ENCODE data around the gene SLC66A2. TPM values are rescaled to one million over a fixed set of nuclear protein-coding genes. Genes with fewer than 3 reads are reported as not detected.
"Not testable (repeated sequence)": the region's sequence is repeated elsewhere in the genome, so short reads cannot be mapped to it uniquely, and the experiment has no call there.

The SLC66A2 gene
- total RNA-seq, 1 donor from 2014 or later: 65.2 TPM

DNA sequence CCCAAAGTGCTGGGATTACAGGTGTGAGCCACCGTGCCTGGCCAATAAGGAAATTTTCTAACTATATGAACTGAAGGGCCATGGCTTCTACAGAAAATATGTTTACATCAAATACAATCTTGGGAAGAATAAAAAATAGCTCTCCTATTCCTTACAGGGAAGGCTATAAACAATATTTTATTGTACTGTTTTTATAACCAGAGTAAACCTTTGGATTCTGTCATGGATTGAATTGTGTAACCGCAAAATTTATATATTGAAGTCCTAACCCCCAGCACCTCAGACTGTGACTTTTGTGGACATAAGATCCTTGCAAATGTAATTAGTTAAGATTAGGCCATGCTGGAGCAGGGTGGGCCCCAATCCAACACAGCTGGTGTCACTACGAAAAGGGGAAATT, 21.3 kb upstream of the SLC66A2 start:
- intact Hi-C loops (cut with DNase I): no loop called here
- ATAC-seq (no peak), DNase-seq (ENCODE audit: low spot score) (no peak)

DNA sequence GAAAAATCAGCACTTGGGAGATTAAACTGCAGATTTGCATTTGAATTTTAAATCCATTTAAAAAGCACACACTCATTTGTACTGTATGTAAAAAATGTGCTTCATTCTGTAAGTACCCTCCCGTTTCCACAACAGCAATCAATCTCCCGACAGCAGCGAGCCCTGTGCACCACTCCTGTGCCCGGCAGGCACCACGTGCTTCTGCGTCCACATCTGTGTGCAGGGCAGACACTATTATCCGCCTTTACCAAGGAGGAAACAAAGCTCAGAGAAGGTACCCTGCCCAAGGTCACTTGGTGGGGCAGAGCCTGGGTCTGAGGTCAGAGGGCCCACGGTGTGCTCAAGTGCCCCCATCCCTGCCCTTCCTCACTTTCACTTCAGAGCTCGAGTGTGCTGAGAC, 20.5 kb upstream of the SLC66A2 start:
- intact Hi-C loops (cut with DNase I): no loop called here
- DNase-seq (ENCODE audit: low spot score) (peak; percentile 30), ATAC-seq (no peak)

DNA sequence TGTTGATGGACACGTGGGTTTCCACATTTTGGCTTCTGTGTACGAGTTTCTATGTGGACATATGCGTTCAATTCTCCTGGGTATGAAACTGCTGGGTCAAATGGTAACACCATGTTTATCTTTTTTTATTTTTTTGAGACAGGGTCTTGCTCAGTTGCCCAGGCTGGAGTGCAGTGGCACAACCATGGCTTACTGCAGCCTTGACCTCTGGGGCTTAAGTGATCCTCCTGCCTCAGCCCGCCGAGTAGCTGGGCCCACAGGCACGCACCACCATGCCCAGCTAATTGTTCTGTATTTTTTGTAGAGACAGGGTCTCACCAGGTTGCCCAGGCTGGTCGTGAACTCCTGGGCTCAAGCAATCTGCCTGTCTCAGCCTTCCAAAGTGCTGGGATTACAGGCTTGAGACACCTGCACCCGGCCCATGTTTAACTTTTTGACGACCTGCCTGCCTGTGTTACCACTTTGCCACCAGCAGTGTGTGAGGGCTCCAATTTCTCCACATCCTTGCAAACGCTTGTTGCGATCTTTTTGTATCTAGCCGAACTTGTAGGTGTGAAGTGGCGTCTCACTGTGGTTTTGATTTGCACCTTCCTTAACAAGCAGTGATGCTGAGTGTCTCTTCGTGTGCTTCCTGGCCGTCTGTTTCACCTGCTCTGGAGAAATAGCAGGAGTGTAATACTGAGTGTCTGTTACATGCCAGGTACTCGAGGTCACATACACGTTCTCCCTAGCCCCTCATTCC, 19.9 kb upstream of the SLC66A2 start:
- intact Hi-C loops (cut with DNase I): no loop called here
- DNase-seq (ENCODE audit: low spot score): peak; percentile 8
- ATAC-seq: no peak

DNA sequence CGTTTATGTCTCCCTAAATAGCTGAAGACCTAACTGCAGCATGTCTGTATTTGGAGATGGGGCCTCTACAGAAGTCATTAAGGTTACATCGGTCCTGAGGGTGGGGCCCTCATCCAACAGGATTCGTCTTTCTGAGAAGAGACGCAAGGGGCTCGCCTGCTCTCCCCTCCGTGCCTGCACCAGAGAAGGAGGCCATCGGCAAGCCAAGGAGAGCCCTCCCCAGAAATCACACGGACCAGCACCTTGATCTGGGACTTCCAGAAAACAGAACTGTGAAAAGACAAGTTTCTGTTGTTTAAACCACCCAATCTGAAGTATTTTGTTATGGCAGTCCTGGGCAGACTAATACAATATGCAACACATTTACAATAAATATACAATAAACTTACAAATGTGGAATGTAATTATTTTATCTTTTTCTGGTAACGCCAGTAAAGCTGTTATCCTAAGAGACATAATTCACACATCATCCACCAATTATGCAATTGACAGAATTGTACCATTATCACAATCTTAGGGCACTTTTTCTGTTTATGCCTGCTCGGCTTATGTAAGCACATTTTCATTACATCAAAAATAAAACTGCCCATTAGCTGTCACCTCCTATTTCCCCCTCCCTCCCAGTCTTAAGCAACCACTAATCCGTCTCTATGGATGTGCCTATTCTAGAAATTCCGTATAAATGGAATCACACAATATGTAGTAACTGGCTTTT, 19.1 kb upstream of the SLC66A2 start:
- peak; percentile 22 for DNase-seq (ENCODE audit: low spot score)
- no peak for ATAC-seq
- intact Hi-C loops (cut with DNase I): no loop called here

DNA sequence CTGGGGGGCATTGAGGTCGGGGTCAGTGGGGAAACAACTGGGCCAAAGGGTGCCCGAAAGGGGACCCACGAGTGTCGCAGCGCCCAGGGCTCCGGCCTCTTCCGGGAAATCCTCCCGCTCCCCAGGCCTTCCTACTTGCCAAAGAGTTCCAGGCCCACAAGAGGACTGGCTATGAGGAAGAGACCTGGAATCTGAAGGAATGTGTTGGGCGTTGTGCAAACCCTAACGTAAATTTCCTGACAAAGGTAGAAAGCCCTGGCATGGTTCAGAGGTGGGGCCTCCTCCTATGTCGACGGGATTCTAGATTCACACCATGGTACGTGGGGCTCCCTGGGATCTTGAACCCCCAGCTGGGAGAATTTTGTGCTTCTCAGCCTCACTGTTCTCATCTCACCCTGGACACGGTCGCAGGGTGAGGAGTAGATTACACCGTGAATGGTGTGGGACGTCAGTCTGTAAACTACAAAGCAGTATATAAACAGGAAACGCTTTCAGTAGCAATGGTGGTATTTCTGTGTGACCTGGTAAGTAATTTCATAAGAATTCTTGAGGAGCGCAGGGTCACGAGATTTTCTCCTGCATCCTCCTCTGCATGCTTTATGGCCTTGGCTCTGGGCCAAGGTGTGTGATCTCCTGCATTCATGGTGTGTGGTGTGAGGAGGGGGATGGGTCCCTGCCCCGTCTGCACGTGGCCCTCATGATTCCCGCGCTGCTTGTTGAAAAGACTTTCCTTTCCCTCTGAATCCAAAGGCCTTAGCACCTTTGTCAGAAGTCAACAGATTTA, 13.9 kb upstream of the SLC66A2 start:
- ATAC-seq: peak; percentile 43
- intact Hi-C loops (cut with DNase I): no loop called here
- DNase-seq (ENCODE audit: low spot score): peak; percentile 66

DNA sequence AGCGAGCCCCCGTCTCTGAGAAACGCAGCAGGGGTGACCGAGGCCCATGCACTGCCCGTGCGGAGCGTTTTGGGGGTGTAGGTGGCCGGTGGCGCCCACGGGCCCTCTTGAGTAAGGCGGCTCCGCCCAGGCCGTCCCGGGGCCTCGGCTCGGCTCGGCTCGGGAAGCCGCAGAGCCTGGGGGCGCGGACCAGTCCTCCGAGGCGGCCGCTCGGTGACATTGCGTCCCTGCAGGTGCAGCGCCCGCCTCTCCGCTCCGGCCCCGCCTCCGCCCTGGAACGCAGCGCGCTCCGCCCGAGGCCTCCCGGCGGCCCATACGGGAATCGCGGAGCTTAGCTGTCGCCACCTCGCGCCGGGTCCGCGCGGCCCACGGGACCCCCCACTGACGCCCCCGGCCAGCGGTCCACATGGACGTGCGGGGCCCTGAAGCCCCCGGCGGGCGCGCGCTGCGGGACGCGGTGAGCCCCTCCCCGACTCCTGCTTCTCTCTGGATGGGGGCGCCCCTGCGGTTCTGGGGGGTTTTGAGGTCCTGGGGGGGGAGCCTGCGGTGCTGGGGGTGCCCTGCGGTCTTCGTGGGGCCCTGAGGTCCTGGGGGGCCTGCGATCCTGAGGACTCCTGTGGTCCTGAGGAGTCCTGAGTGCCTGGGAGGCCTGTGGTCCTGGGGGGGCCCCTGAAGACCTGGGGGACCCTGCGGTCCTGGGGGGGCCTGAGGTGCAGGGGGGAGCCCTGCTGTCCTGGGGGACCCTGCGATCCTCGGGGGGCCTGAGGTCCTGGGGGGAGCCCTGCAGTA, 13.1 kb upstream of the SLC66A2 start, which contains the start of gene HSBP1L1:
TSS of gene HSBP1L1 (plus strand) at position 314 of the 789 bp plus-strand sequence. CDS start at position 407, 93 bp downstream.
- ATAC-seq: peak; percentile 45
- intact Hi-C loops (cut with DNase I): no loop called here

DNA sequence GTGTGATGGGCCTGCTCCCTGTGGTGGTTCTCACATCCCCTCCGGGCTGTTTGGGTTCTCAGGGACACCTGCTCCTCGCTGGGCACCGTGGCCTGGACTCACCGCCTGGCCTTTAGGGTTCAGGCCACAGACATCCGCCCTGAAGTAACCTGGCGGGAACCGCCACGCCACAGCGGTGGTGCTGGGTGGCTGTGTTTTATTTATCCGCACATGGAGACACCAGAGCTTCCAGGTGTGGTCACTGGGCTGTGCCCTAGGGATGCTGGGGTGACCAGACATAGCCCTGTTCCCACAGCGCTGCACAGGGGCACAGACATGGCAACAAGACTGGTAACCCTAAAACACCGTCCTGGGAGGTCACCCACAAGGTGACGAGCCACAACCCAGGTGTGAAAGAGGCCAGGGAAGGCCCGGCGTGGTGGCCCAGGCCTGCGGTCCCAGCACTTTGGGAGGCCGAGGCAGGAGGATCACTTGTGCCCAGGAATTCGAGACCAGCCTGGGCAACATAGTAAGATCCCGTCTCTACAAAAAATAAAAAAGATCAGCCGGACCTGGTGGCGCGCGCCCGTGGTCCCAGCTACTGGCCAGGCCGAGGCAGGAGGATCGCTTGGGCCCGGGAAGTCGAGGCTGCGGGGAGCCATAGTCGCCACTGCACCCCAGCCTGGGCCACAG, 12.3 kb upstream of the SLC66A2 start:
- ATAC-seq (no peak), DNase-seq (ENCODE audit: low spot score) (peak; percentile 53)
- intact Hi-C loops (cut with DNase I): no loop called here

More for the DNA sequence above, 13.1 kb upstream of the SLC66A2 start, which contains the start of gene HSBP1L1:
- DNase-seq (ENCODE audit: low spot score): peak; percentile 78

DNA sequence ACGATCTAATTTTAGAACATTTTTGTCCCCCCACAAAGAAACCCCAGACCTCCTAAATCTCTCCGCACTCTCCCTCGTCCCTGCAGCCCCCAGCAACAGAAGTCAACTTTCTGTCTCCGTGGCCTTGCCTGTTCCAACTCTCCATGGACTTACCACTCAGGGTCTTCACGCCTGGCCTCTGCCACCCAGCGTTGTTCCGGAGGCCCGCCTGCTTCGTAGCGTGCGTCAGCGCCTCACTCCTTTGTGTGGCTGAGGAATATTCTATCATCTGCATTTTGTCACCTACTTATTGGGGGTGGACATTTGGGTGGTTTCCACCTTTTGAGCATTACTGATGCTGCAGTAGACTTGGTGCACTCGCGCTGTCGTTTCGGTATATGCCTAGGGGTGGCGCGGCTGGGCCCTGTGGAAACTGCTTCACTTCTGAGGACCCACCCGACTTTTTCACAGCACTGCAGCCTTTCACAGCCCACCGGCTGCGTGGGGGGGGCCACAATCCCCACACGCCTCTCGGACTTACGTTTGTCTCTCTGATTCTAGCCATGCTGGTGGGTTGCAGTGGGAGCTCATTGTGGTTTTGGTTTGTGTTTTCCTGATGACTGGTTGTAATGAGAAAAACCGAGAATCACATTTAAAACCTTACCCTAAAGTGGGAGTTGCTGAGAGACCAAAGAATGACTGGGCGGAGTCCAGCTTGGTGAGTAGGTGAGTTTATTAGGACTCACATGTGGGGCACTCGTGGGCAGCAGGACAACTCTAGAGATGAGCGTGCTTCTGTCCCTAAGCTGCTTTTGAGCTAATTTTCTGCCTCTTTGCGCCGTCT, 11.6 kb upstream of the SLC66A2 start:
- ATAC-seq: no peak
- peak; percentile 32 for DNase-seq (ENCODE audit: low spot score)
- intact Hi-C loops (cut with DNase I): no loop called here

DNA sequence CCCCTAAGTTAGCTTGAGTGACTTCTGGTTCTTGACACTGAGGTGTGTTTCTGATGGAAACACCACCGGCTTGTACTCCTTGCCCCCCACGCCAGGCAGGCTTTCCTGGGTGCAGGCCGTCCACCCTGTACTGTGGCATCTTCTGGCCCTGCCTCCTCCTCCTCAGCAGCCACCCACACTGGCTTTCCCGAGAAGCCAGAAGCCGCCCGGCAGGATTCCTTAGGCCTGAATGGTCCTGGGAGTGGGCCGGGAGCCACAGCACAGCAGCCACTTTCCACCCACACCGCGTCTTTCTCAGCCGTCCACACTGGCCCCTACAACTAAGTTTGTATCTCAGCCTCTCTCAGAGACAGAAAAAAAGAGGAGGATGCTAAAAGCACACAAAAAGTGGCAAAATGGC, 10.9 kb upstream of the SLC66A2 start:
- intact Hi-C loops (cut with DNase I): no loop called here
- ATAC-seq (peak; percentile 25), DNase-seq (ENCODE audit: low spot score) (no peak)

DNA sequence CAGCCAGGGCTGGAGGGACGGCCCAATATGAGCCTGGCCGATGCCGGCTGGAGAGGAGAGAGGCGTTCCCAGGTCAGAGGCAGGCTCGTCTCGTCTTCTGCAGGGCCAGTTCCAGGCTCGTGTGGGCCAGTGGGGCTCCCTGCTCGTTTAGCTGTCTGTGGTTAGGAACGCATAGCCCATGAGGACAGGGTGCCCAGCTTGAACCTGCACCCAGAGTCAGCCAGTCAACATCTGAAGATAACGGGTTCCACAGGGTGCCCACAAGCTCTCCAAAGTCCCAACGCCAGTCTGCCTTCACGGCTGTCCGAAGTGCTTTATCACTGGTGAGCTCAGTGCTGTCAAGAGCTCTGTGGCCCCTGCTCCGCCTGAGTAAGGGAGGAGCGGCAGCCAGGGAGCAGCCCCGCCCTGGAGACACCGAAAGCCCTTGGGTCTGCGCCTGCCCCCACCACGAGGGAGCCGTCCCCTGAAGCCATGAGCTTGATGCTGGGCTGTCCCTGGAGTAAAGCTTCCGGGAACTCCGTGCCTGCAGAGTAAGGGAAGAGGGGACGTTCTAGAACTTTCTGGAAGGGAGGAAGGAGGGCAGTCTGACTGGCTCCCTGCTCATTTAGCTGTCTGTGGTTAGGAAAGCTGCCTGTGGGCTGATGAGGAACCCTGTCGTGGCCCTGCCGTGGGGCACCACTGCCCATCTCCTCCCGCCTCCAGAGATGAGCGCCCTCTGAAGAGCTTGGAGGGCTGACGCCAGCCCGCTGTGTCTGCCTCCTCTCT, 10.3 kb upstream of the SLC66A2 start:
- intact Hi-C loops (cut with DNase I): no loop called here
- no peak for DNase-seq (ENCODE audit: low spot score)
- peak; percentile 20 for ATAC-seq

DNA sequence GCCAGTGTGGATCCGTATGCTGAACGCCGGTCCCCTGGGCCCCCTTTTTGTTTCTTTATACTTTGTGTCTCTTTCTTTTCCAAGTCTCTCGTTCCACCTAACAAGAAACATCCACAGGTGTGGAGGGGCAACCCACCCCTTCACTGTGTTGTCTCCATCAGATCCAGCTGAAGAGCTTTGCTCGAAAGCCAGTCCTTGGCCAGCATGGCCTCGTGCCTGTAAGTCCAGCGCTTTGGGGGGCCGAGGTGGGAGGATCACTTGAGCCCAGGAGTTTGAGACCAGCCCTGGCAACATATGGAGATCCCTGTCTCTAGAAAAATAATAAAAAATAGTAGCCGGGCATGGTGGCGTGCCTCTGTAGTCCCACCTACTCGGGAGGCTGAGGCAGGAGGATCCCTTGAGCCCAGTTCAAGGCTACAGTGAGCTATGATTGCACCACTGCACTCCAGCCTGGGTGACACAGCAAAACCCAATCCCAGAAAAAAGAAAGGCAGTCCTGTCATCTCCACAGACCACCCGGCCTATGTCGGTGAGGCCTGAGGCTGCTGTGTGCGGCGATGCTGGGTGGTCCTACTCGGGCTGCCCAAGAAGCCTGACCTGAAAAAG, 9.6 kb upstream of the SLC66A2 start:
- DNase-seq (ENCODE audit: low spot score): no peak
- ATAC-seq: no peak
- intact Hi-C loops (cut with DNase I): no loop called here

DNA sequence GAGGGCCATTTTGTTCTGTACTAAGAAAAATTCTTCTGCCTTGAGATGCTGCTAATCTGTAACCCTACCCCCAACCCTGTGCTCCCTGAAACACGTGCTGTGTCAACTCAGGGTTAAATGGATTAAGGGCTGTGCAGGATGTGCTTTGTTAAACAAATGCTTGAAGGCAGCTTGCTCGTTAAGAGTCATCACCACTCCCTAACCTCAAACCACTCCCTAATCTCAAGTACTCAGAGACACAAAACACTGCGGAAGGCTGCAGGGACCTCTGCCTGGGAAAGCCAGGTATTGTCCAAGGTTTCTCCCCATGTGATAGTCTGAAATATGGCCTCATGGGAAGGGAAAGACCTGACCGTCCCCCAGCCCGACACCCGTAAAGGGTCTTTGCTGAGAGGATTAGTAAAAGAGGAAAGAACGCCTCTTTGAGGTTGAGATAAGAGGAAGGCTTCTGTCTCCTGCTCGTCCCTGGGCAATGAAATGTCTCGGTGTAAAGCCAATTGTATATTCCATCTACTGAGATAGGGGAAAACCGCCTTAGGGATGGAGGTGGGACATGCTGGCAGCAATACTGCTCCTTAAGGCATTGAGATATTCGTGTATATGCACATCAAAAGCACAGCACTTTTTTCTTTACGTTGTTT, 8.8 kb upstream of the SLC66A2 start:
- intact Hi-C loops (cut with DNase I); ATAC-seq; DNase-seq (ENCODE audit: low spot score): not testable (repeated sequence)

DNA sequence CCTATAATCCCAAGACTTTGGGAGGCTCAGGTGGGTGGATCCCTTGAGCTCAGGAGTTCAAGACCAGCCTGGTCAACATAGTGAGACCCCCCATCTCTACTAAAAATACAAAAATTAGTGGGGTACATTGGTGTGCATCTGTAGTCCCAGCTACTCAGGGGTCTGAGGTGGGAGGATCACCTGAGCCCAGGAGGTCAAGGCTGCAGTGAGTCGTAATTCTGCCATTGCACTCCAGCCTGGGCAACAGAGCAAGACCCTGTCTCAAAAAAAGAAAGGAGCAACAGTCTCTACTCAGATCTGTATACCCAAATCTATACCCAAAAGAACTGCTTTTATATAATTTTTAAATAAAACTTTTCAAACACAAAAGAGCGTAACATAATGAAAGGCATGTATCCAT, 7.5 kb upstream of the SLC66A2 start:
- ATAC-seq (no peak), DNase-seq (ENCODE audit: low spot score) (no peak)
- intact Hi-C loops (cut with DNase I): no loop called here

DNA sequence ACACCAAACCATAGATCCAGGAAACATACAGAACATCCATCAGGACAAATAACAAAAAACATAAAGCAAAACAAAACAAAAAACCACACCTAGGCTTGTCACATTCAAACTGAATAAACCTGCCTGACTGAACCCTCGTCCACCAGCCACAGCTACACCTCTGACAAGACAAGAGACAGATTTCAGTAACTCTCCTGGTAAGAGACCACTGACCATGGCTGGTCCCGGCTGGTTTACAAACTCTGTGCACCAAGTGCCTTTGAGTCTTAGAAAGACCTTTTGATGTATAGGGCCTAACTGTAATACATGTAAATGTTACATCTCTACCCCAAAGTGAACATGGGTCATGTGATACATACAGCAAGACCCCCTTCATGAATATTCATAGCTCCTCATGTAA, 4.8 kb upstream of the SLC66A2 start:
- intact Hi-C loops (cut with DNase I): no loop called here
- DNase-seq (ENCODE audit: low spot score): peak; percentile 33
- ATAC-seq: no peak

DNA sequence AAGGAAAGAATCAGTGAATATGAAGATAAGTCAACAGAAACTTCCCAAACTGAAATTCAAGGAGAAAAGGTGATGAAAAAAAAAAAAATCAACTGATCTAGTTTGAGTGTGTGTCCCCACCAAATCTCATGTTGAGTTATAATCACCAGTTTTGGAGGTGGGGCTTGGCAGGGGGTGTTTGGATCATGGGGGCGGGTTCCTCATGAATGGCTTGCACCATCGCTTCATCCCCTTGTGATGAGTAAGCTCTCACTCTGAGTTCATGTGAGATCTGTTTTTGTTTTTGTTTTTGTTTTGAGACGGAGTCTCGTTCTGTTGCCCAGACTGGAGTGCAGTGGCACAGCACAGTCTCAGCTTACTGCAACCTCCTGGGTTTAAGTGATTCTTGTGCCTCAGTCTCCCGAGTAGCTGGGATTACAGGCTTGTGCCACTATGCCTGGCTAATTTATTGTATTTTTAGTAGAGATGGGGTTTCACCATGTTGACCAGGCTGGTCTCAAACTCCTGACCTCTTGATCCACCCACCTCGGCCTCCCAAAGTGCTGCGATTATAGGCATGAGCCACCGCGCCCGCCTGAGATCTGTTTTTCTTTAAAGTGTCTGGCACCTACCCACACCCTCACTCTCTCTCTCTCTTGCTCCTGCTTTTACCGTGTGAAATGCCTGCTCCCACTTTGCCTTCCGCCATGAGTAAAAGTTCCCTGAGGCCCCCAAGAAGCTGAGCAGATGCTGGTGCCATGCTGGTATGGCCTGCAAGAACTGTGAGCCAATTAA, 4.0 kb upstream of the SLC66A2 start:
- DNase-seq (ENCODE audit: low spot score) (peak; percentile 47), ATAC-seq (no peak)
- intact Hi-C loops (cut with DNase I): no loop called here
